Stimulated activated CD4-positive, alpha-beta T cell treated with anti-CD3 and anti-CD28 coated beads, Interleukin-15, amount 100 ng/mL, for 1 hour (primary cell): Measurements from ENCODE around the gene LGALS9.
"Not testable (repeated sequence)": the region's sequence is repeated elsewhere in the genome, so short reads cannot be mapped to it uniquely, and the experiment has no call there.

Experiments used
- DNase-seq, 2 donors: peaks; one replicate each; pipeline ENCODE4 v3.0.0-alpha.2; 2020; ENCODE audit warnings: low read depth in 1 of 2, low spot score in 1 of 2

LGALS9 gene

GRCh38 chr17:27651411-27652345, 20.7 kb downstream of the LGALS9 start:
- peak; percentile 32 to 61 for DNase-seq

- DNase-seq = not testable (repeated sequence)
Measured at GRCh38 chr17:27653449-27653971, 22.5 kb downstream of the LGALS9 start.

- no peak for DNase-seq
Measured at GRCh38 chr17:27654136-27654535, 23.1 kb downstream of the LGALS9 start.

- peak; percentile 23 to 55 for DNase-seq
Measured at GRCh38 chr17:27654654-27655524, 23.9 kb downstream of the LGALS9 start.

DNA sequence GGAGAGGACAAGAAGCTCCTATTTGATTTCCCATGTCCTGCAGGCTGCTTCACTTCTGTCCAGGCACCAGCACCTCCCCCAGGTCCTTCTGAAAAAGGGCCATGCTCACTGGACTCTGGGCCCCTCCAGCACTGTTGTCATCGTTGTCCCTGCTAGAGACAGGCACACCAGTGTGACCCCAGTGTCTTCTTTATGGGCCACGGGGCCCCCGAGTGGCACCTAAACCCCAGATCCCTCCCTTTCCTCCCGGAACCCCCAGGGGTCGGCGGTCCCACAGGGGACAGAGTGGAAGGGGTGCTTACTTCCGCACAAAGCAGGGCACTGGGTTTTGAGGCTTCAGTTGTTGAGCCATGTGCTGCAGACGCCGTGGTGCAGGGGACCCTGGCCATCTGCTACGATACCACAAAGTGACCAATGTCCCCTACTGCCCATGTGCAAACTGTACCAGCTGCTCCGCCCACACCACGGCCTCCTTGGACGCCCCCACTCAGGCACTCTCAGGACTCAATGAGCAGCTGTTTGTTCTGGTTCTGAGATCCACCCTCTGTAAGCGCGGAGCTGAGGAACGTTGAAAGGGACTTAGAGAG, 24.6 kb downstream of the LGALS9 start:
- not testable (repeated sequence) for DNase-seq

DNA sequence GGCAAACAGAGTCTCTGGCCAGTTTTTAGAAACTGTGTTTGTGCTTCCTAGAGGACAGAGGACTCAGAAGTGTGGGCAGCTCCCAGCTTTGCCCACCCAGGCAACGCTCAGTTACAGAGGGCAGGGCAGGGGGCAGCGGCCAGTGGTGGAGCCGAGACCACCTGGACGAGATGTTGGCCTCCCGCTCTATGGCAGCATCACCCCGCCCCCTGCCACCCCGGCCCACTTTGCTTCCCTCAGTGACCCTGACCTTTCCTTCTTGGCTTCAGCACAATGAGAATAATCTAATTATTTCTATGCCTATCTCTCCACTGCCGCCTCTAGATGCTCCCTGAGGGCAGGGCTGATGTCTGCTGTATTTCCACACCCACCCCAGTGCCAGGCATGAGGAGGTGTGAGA, 25.6 kb downstream of the LGALS9 start:
- not testable (repeated sequence) for DNase-seq

GRCh38 chr17:27657620-27658019, 26.6 kb downstream of the LGALS9 start:
- no peak for DNase-seq

DNA sequence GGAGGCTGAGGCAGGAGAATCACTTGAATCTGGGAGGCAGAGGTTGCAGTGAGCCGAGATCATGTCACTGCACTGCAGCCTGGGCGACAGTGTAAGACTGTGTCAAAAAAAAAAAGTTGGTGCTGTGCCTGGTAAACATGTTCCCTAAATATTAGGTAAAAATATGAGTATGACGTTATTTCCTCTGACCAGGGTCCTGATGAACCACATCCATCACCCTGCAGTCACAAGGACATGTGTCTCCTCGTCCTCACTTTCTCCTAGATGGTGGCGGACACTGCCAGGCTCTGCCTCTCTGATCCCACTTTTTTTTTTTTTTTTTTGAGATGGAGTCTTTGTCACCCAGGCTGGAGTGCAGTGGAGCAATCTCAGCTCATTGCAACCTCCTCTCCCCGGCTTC, 28.7 kb downstream of the LGALS9 start:
- DNase-seq = no peak

GRCh38 chr17:27660436-27660835, 29.4 kb downstream of the LGALS9 start:
- no peak for DNase-seq

GRCh38 chr17:27663936-27664605, 33.1 kb downstream of the LGALS9 start:
- no peak for DNase-seq

- DNase-seq = no peak
Measured at GRCh38 chr17:27664606-27664965, 33.6 kb downstream of the LGALS9 start.

DNA sequence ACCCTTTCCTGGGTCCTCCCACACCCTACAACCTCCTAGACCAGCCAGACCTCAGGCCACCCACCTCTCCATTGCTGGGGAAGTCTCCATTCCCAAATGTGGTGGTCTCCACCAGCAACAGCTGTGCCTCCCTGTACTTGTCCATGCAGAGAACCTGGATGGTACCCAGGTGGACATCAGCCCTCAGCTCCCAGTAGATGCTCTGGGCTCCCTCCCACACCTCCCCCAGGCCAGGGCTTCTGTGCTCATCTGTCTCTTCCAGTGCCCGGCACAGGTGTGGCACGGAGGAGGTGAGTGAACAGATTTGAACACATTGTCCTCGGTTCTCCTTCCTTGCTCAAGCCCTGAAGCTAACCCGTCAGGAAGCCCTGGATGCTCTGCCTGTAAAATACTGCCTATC, 34.6 kb downstream of the LGALS9 start:
- DNase-seq = no peak

DNA sequence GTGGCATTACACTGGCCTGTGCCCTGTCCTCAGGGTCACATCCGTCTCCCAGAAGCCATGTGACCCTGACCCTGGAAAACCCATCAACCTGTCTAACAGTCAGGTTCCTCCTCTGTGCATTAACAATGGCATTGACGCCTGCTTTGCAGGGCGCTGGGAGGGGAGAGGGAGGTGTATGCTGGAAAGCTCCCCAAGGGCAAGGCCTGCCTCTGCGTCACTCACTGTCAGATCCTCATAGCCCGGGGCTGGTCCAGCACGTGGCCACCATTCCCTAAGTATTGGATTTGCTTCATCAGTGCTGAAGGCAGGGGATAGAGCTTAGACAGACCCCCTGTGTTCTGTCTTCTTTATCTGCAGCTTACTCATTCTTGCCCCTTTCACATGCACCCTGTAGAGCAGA, 35.3 kb downstream of the LGALS9 start:
- not testable (repeated sequence) for DNase-seq

GRCh38 chr17:27666831-27667560, 36.0 kb downstream of the LGALS9 start:
- no peak for DNase-seq

- no peak for DNase-seq
Measured at GRCh38 chr17:27667656-27668487, 36.9 kb downstream of the LGALS9 start.

DNA sequence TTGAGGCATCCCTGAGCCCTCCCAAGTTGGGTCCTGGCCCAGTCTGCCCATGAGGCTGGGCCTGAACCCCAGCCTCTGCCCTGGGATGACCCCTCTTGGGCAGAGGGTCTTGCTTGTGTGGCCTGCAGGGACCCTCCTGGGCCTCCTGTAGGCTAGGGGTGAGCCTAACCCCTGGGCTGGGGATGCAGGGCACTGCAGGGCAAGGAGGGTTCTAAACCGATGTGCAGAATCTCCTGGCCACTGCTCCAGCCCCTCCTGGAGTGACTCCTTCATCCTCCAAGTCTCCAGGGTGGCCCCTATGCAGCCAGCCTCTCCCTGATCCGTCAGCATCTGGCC, 37.5 kb downstream of the LGALS9 start:
- DNase-seq = no peak

DNA sequence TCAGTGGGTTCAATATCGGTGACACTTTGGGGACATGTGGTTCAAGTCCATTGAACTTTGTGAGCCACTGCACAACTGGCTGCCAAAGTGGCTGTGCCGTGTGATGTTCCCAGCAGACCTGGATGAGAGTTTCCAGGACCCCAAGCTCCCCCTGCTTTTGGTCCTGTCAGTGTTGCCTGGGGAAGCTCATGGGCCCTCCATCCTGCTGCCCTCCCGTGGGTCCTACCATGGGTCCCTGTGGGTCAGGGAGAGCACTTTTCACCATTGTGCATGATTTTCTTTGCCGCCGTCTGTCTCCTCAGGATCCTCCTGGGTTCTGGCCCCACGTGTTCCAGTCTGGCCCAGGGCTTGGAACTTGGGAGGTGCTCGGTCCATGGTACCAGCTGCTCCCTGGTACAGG, 38.1 kb downstream of the LGALS9 start:
- DNase-seq = no peak

- no peak for DNase-seq
Measured at GRCh38 chr17:27669850-27670249, 38.9 kb downstream of the LGALS9 start.

GRCh38 chr17:27670791-27671590, 40.0 kb downstream of the LGALS9 start:
- no peak for DNase-seq
